GM12878 (cell line): ENCODE data around the gene KRCC1. TPM values are rescaled to one million over a fixed set of nuclear protein-coding genes. Genes with fewer than 3 reads are reported as not detected.

ENCODE experiments used
- ATAC-seq: fragments of 200-7000 bp; cut with Tn5 transposase; 3 replicates; pipeline ENCODE4 v1.9.1; 2020; ENCODE audit warnings: mild to moderate bottlenecking, moderate library complexity
- BruUV-seq: library from RNA; stranded (reverse); fragments of 400-500 nt; replicated peaks from 2 replicates; lab custom pipeline; 2021; lab: Mats Ljungman, UMichigan
- CTCF ChIA-PET: fragments of 300-600 bp; sonication (Branson Sonifier 250); formaldehyde crosslinking; extraction: SDS; loops from one replicate; lab custom pipeline; 2021; ENCODE audit warnings: inconsistent platforms; lab: Yijun Ruan, JAX
- POLR2A ChIA-PET: fragments of 350-600 bp; formaldehyde crosslinking; extraction: SDS; loops from one replicate; lab custom pipeline; 2021; ENCODE audit warnings: inconsistent platforms; lab: Charles Lee
- RAD21 ChIA-PET: fragments of 300-600 bp; sonication (Branson Sonifier 250); formaldehyde crosslinking; loops from one replicate; lab custom pipeline; 2023; ENCODE audit warnings: antibody characterized with exemption; ENCODE audit not compliant: unreplicated experiment; lab: Charles Lee
- SMC1A ChIA-PET: fragments of 300-600 bp; sonication (Branson Sonifier 250); formaldehyde crosslinking; loops from one replicate; lab custom pipeline; 2023; ENCODE audit not compliant: unreplicated experiment, uncharacterized antibody; lab: Charles Lee
- DNase-seq: peaks from one replicate; pipeline ENCODE4 v3.0.0-alpha.2; 2011; ENCODE audit warnings: low read depth, low spot score
- FAIRE-seq: peaks from 3 replicates; lab custom pipeline; 2011; peaks lifted over from hg19 to GRCh38; lab: Jason Lieb, UNC
- H2AFZ ChIP-seq: 2 replicates; pipeline ENCODE4 v1.6.0; 2011; ENCODE audit warnings: low read depth, low read length, control low read depth; ENCODE audit not compliant: control insufficient read depth
- H3K27ac ChIP-seq: 2 replicates; pipeline ENCODE4 v1.5.1; 2011; ENCODE audit warnings: control low read depth; ENCODE audit not compliant: control insufficient read depth, insufficient read depth
- H3K27me3 ChIP-seq, 2 experiments: replicated peaks in 1 of 2; 2 replicates each; pipeline versions ENCODE4 v1.6.0 to v1.6.1; 2011; ENCODE audit warnings: low read length in 1 of 2; ENCODE audit not compliant: control insufficient read depth in 2 of 2, insufficient read depth in 2 of 2
- H3K36me3 ChIP-seq, 2 experiments: 2 replicates each; pipeline ENCODE4 v1.5.1; 2011; ENCODE audit warnings: low read length in 1 of 2; ENCODE audit not compliant: control insufficient read depth in 2 of 2, insufficient read depth in 2 of 2
- H3K4me1 ChIP-seq: 2 replicates; pipeline ENCODE4 v1.6.1; 2011; ENCODE audit warnings: mild to moderate bottlenecking, low read length, moderate library complexity, mixed read lengths; ENCODE audit not compliant: control insufficient read depth, insufficient read depth
- H3K4me2 ChIP-seq: 2 replicates; pipeline ENCODE4 v1.6.0; 2011; ENCODE audit warnings: control low read depth; ENCODE audit not compliant: control insufficient read depth, insufficient read depth
- H3K4me3 ChIP-seq: fragments of 200-600 bp; sonication (generic); 2 replicates; pipeline ENCODE4 v1.5.1; 2016
- H3K79me2 ChIP-seq: 2 replicates; pipeline ENCODE4 v1.6.0; 2011; ENCODE audit warnings: low read length; ENCODE audit not compliant: control insufficient read depth, insufficient read depth
- H3K9ac ChIP-seq: 2 replicates; pipeline ENCODE4 v1.8.0; 2011; ENCODE audit warnings: low read length, control low read depth, mixed read lengths; ENCODE audit not compliant: control insufficient read depth, insufficient read depth
- H3K9me3 ChIP-seq: replicated peaks from 3 replicates; pipeline ENCODE4 v1.5.1; 2011; ENCODE audit warnings: mild to moderate bottlenecking, low read length; ENCODE audit not compliant: control insufficient read depth, insufficient read depth
- H4K20me1 ChIP-seq: 2 replicates; pipeline ENCODE4 v1.6.0; 2011; ENCODE audit not compliant: control insufficient read depth, insufficient read depth
- BACH1 ChIP-seq: fragments of 450-650 bp; IDR thresholded peaks from 2 replicates; pipeline ENCODE4 v1.6.1; 2017; ENCODE audit warnings: mild to moderate bottlenecking, borderline replicate concordance
- BMI1 ChIP-seq: fragments of 450-650 bp; IDR thresholded peaks from 2 replicates; pipeline ENCODE4 v1.6.1; 2016; ENCODE audit warnings: mild to moderate bottlenecking, moderate library complexity, borderline replicate concordance
- CHD2 ChIP-seq: IDR thresholded peaks from 2 replicates; pipeline ENCODE4 v1.6.1; 2011; ENCODE audit warnings: low read depth, low read length, improper control_type of control experiment, borderline replicate concordance
- GABPA ChIP-seq: IDR thresholded peaks from 2 replicates; pipeline ENCODE4 v1.6.1; 2014; ENCODE audit warnings: antibody characterized with exemption, low read depth, mild to moderate bottlenecking, inconsistent platforms
- GATAD2B ChIP-seq: fragments of 450-650 bp; conservative IDR thresholded peaks from 2 replicates; pipeline ENCODE4 v1.6.1; 2017; ENCODE audit warnings: low read depth, mild to moderate bottlenecking, moderate library complexity
- IKZF1 ChIP-seq: fragments of 450-650 bp; conservative IDR thresholded peaks from 2 replicates; pipeline ENCODE4 v1.6.1; 2017; ENCODE audit warnings: antibody characterized with exemption, mild to moderate bottlenecking
- JUNB ChIP-seq: IDR thresholded peaks from 2 replicates; pipeline ENCODE4 v1.6.1; 2016; ENCODE audit warnings: antibody characterized with exemption, mild to moderate bottlenecking
- JUND ChIP-seq: IDR thresholded peaks from 2 replicates; pipeline ENCODE4 v1.6.1; 2012; ENCODE audit warnings: low read depth, mild to moderate bottlenecking, low read length, improper control_type of control experiment, moderate library complexity
- NFIC ChIP-seq: IDR thresholded peaks from 2 replicates; pipeline ENCODE4 v1.6.1; 2012; ENCODE audit warnings: low read depth, mild to moderate bottlenecking, inconsistent platforms, low read length, moderate library complexity
- RAD51 ChIP-seq: fragments of 450-650 bp; IDR thresholded peaks from 2 replicates; pipeline ENCODE4 v1.6.1; 2016; ENCODE audit warnings: moderate library complexity, mild to moderate bottlenecking, inconsistent platforms
- SRF ChIP-seq, 2 experiments: IDR thresholded peaks; 2 replicates each; pipeline ENCODE4 v1.6.1; 2011; ENCODE audit warnings: low read depth in 2 of 2, low read length in 2 of 2, mild to moderate bottlenecking in 1 of 2, moderate library complexity in 1 of 2
- TCF12 ChIP-seq: IDR thresholded peaks from 2 replicates; pipeline ENCODE4 v1.6.1; 2011; ENCODE audit warnings: low read depth, mild to moderate bottlenecking, low read length
- WRNIP1 ChIP-seq: IDR thresholded peaks from 2 replicates; pipeline ENCODE4 v1.6.1; 2011; ENCODE audit warnings: low read depth, low read length, improper control_type of control experiment, borderline replicate concordance
- ZNF274 ChIP-seq: IDR thresholded peaks from one replicate; pipeline ENCODE4 v1.8.0; 2011; ENCODE audit not compliant: insufficient read length, insufficient read depth
- ZNF384 ChIP-seq: IDR thresholded peaks from 2 replicates; pipeline ENCODE4 v1.6.1; 2012; ENCODE audit warnings: low read depth, mild to moderate bottlenecking, low read length, improper control_type of control experiment, borderline replicate concordance
- WGBS: methylation state at CpG from one replicate; pipeline ENCODE4 v1.1.6; 2016; ENCODE audit warnings: low lambda C conversion rate; ENCODE audit not compliant: insufficient replicate concordance, insufficient coverage; ENCODE audit errors: missing lambda C conversion rate; 5-methylcytosine and 5-hydroxymethylcytosine counted together
- in situ Hi-C: fragments of 300-500 bp; cut with MboI; formaldehyde crosslinking; loops from 9 replicates; pipeline ENCODE4 v1.14.3; 2018; ENCODE audit warnings: mixed read lengths
- intact Hi-C: fragments of 100-400 bp; cut with micrococcal nuclease; formaldehyde crosslinking; loops from one replicate; pipeline ENCODE4 v1.14.2; 2022; ENCODE audit not compliant: unreplicated experiment
- polyA plus RNA-seq, 11 experiments: library from polyadenylated mRNA; depleted of rRNA in 4 of 11; unstranded in 6 of 11; stranded (reverse) in 5 of 11; fragments of >200 nt; fragmentation: Nextera tagmentation in 4 of 11; fragmentation: Illumina TruSeq in 1 of 11; extraction: Ambion mirVana in 4 of 11; extraction: Trizol in 1 of 11; gene quantifications; 1 replicate in 1 of 11; 2 replicates in 10 of 11; pipeline versions ENCODE4 v1.2.1 to v1.2.3, GENCODE V29; 2011 to 2016; ENCODE audit warnings: inconsistent platforms in 2 of 11, missing spikeins in 2 of 11, low read depth in 1 of 11
- total RNA-seq, 4 experiments: library from RNA; depleted of rRNA in 3 of 4; stranded (reverse); fragments of >200 nt in 3 of 4; fragmentation: Illumina TruSeq in 1 of 4; extraction: Trizol in 1 of 4; gene quantifications; 2 replicates each; pipeline versions ENCODE4 v1.2.1 to v1.2.3, GENCODE V29; 2013 to 2021
- TF ChIP-seq, protein P1 (sequence below): fragments of 450-650 bp; formaldehyde crosslinking; IDR thresholded peaks from 2 replicates; pipeline ENCODE4 v1.4.0; 2020; ENCODE audit warnings: mild to moderate bottlenecking, moderate library complexity
- TF ChIP-seq, protein P2 (sequence below): fragments of 450-650 bp; IDR thresholded peaks from 2 replicates; pipeline ENCODE4 v1.6.1; 2017; ENCODE audit warnings: mild to moderate bottlenecking, low read depth, inconsistent platforms; ENCODE audit not compliant: poor library complexity, severe bottlenecking
- TF ChIP-seq, protein P3 (sequence below): fragments of 450-650 bp; IDR thresholded peaks from 2 replicates; pipeline ENCODE4 v1.6.1; 2018; ENCODE audit warnings: borderline replicate concordance, mild to moderate bottlenecking; ENCODE audit not compliant: partially characterized antibody

Gene KRCC1
- total and polyA plus RNA-seq, 10 of the 15 experiments (the other 5 are each of a cell fraction or from before 2014, with no cell fraction given) = 3.8 to 27.2 (median 12.5) TPM

DNA sequence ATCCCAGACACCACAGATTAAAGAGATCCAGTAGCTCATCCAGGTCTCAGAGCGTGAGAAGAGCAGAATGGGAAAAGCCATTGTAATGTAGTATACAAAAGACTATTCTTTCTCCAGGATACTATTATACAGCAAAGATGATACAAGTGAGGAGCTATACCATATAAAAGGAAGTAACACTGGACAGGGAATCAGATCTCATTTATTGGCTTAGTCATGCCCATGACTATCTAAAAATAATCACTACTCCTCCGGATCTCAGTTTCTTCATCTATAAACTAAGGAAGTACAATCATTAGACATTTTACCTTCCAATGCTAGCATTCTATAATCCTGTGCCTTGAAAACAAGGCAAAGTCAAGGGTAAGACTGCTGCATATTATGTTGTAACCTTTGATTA is 19.4 kb downstream of the KRCC1 start:
- ChIA-PET POLR2A (no interaction called here), RAD21 (no interaction called here), CTCF (interaction anchor here (1.4 kb wide), 1 partner anchor 10 kb away, joined by 4 read pairs; no protein-coding TSS in a partner anchor), SMC1A (no interaction called here)
- Histone ChIP-seq H4K20me1 (no peaks in the 10 kb centered on the region), H2AFZ (no peak overlapping the region), H3K36me3 (0 out of 4 replicates have a peak, but pooled peaks cover 0 to 3% of the 10 kb centered on the region in 2 experiments), H3K27me3 (no peaks in the 10 kb centered on the region), H3K9me3 (no peaks in the 10 kb centered on the region), H3K4me2 (no peak overlapping the region), H3K79me2 (no peaks in the 10 kb centered on the region), H3K4me1 (no peaks in the 10 kb centered on the region), H3K27ac (no peak overlapping the region), H3K4me3 (no peak overlapping the region), H3K9ac (no peak overlapping the region)
- no TSS peak for BruUV-seq
- ATAC-seq (no peak), FAIRE-seq (no peak), DNase-seq (no peak)
- intact Hi-C loops (loop anchor here (10.0 kb wide), 1 partner anchor 59 kb away; no protein-coding TSS in a partner anchor), in situ Hi-C loops (no loop called here)
- WGBS = 98% methylated on average over 2 of the region's 2 CpGs
- no peak for TF ChIP-seq GATAD2B
- TF ChIP-seq WRNIP1 = no peak
- no peak for TF ChIP-seq RAD51
- no peak for TF ChIP-seq JUND
- TF ChIP-seq JUNB = no peak
- no peak for TF ChIP-seq CHD2
- TF ChIP-seq, protein P1, sequence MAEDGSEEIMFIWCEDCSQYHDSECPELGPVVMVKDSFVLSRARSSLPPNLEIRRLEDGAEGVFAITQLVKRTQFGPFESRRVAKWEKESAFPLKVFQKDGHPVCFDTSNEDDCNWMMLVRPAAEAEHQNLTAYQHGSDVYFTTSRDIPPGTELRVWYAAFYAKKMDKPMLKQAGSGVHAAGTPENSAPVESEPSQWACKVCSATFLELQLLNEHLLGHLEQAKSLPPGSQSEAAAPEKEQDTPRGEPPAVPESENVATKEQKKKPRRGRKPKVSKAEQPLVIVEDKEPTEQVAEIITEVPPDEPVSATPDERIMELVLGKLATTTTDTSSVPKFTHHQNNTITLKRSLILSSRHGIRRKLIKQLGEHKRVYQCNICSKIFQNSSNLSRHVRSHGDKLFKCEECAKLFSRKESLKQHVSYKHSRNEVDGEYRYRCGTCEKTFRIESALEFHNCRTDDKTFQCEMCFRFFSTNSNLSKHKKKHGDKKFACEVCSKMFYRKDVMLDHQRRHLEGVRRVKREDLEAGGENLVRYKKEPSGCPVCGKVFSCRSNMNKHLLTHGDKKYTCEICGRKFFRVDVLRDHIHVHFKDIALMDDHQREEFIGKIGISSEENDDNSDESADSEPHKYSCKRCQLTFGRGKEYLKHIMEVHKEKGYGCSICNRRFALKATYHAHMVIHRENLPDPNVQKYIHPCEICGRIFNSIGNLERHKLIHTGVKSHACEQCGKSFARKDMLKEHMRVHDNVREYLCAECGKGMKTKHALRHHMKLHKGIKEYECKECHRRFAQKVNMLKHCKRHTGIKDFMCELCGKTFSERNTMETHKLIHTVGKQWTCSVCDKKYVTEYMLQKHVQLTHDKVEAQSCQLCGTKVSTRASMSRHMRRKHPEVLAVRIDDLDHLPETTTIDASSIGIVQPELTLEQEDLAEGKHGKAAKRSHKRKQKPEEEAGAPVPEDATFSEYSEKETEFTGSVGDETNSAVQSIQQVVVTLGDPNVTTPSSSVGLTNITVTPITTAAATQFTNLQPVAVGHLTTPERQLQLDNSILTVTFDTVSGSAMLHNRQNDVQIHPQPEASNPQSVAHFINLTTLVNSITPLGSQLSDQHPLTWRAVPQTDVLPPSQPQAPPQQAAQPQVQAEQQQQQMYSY (CRISPR knock-in tag) = no peak
- TF ChIP-seq SRF (IDR thresholded peaks at IDR 0.05; ENCODE audit: low read depth in 2 of 2, low read length in 2 of 2) = no peak
- TF ChIP-seq, protein P2, sequence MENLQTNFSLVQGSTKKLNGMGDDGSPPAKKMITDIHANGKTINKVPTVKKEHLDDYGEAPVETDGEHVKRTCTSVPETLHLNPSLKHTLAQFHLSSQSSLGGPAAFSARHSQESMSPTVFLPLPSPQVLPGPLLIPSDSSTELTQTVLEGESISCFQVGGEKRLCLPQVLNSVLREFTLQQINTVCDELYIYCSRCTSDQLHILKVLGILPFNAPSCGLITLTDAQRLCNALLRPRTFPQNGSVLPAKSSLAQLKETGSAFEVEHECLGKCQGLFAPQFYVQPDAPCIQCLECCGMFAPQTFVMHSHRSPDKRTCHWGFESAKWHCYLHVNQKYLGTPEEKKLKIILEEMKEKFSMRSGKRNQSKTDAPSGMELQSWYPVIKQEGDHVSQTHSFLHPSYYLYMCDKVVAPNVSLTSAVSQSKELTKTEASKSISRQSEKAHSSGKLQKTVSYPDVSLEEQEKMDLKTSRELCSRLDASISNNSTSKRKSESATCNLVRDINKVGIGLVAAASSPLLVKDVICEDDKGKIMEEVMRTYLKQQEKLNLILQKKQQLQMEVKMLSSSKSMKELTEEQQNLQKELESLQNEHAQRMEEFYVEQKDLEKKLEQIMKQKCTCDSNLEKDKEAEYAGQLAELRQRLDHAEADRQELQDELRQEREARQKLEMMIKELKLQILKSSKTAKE = no peak
- no peak for TF ChIP-seq ZNF384
- no peak for TF ChIP-seq BACH1
- no peak for TF ChIP-seq BMI1
- TF ChIP-seq GABPA = no peak
- TF ChIP-seq, protein P3, sequence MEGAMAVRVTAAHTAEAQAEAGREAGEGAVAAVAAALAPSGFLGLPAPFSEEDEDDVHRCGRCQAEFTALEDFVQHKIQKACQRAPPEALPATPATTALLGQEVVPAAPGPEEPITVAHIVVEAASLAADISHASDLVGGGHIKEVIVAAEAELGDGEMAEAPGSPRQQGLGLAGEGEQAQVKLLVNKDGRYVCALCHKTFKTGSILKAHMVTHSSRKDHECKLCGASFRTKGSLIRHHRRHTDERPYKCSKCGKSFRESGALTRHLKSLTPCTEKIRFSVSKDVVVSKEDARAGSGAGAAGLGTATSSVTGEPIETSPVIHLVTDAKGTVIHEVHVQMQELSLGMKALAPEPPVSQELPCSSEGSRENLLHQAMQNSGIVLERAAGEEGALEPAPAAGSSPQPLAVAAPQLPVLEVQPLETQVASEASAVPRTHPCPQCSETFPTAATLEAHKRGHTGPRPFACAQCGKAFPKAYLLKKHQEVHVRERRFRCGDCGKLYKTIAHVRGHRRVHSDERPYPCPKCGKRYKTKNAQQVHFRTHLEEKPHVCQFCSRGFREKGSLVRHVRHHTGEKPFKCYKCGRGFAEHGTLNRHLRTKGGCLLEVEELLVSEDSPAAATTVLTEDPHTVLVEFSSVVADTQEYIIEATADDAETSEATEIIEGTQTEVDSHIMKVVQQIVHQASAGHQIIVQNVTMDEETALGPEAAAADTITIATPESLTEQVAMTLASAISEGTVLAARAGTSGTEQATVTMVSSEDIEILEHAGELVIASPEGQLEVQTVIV = no peak
- TF ChIP-seq NFIC = no peak
- no peak for TF ChIP-seq TCF12
- no peak for TF ChIP-seq ZNF274
- no peak for TF ChIP-seq IKZF1
